ENCODE measurements around the gene DOCK8. TPM values are rescaled to one million over a fixed set of nuclear protein-coding genes. Genes with fewer than 3 reads are reported as not detected.
"Not testable (repeated sequence)": the region's sequence is repeated elsewhere in the genome, so short reads cannot be mapped to it uniquely, and the experiment has no call there.

Gene DOCK8
- total RNA-seq, 2 experiments from 2014 or later = 370 to 374 TPM

DNA sequence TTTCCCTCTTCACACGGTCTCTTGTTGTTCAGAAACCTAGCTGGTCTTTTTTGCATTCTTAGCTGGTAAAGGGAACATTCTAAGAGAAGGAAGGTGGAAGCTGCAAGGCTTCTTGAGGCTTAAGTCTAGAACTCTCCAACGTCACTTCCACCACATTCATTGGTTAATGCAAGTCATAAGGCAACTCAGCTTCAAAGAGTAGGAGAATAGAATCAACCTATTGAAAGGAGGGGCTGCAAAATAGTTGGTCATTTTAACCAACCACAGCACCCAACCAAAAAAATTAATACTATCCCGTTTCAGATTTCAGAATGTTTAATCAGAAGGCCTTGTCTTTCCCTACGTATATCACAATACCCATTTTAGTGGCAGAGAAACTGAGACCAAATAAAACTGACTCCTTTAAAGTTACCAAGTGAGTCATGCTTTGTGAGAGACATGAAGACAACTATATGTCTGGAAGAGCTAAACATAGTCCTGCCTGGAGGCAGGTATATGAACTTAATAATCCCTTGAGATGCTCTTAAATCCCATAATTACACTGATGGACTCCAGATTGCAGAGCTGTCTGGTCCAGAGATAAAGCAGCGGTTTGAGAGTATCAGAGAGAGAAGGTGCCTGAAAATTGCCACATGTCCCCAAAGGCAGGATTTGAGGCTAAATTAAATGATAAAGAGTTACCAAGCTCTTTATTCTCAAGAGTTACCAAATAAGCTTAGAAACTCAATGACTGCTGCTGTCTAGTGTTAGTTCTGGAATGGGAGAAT is 14.4 kb downstream of the DOCK8 start:
- Mint-ChIP-seq H3K9me3 (peaks cover 19% of the 10 kb centered on the region), H3K27me3 (no peaks in the 10 kb centered on the region), H3K4me3 (no peak overlapping the region), H3K4me1 (peaks cover 29% of the 10 kb centered on the region), H3K36me3 (ENCODE audit: low read depth) (peaks cover 48% of the 10 kb centered on the region), H3K27ac (no peak overlapping the region)
- ChIA-PET CTCF (interaction anchor here (1.6 kb wide), 1 partner anchor 13 kb away, joined by 5 read pairs; no protein-coding TSS in a partner anchor), POLR2A (interaction anchor here (0.7 to 2.6 kb wide), 8 partner anchors 9 to 49 kb away, joined by 3 to 13 read pairs (median 4); partner anchors contain the start of gene DOCK8)
- DNase-seq = no peak

DNA sequence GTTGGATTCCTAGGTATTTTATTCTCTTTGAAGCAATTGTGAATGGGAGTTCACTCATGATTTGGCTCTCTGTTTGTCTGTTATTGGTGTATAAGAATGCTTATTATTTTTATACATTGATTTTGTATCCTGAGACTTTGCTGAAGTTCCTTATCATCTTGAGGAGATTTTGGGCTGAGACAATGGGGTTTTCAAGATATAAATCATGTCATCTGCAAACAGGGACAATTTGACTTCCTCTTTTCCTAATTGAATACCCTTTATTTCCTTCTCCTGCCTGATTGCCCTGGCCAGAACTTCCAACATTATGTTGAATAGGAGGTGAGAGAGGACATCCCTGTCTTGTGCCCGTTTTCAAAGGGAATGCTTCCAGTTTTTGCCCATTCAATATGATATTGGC is 17.0 kb downstream of the DOCK8 start:
- H3K27me3 Mint-ChIP-seq, CTCF ChIA-PET, DNase-seq, H3K27ac Mint-ChIP-seq, H3K4me3 Mint-ChIP-seq, POLR2A ChIA-PET: not testable (repeated sequence)
- Mint-ChIP-seq H3K9me3 (peaks cover 36% of the 10 kb centered on the region), H3K4me1 (peaks cover 45% of the 10 kb centered on the region), H3K36me3 (ENCODE audit: low read depth) (peaks cover 73% of the 10 kb centered on the region)

DNA sequence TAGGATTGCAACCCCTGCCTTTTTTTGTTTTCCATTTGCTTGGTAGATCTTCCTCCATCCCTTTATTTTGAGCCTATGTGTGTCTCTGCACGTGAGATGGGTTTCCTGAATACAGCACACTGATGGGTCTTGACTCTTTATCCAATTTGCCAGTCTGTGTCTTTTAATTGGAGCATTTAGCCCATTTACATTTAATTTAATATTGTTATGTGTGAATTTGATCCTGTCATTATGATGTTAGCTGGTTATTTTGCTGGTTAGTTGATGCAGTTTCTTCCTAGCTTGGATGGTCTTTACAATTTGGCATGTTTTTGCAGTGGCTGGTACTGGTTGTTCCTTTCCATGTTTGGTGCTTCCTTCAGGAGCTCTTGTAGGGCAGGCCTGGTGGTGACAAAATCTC is 19.0 kb downstream of the DOCK8 start:
- H3K9me3 Mint-ChIP-seq = peaks cover 35% of the 10 kb centered on the region
- DNase-seq, H3K4me3 Mint-ChIP-seq, H3K27me3 Mint-ChIP-seq, H3K27ac Mint-ChIP-seq, CTCF ChIA-PET: not testable (repeated sequence)
- H3K4me1 Mint-ChIP-seq = peaks cover 50% of the 10 kb centered on the region
- POLR2A ChIA-PET = interaction anchor here (1.2 to 1.4 kb wide), 2 partner anchors 8 to 18 kb away, joined by 3 read pairs; no protein-coding TSS in a partner anchor
- H3K36me3 Mint-ChIP-seq (ENCODE audit: low read depth) = peaks cover 72% of the 10 kb centered on the region

DNA sequence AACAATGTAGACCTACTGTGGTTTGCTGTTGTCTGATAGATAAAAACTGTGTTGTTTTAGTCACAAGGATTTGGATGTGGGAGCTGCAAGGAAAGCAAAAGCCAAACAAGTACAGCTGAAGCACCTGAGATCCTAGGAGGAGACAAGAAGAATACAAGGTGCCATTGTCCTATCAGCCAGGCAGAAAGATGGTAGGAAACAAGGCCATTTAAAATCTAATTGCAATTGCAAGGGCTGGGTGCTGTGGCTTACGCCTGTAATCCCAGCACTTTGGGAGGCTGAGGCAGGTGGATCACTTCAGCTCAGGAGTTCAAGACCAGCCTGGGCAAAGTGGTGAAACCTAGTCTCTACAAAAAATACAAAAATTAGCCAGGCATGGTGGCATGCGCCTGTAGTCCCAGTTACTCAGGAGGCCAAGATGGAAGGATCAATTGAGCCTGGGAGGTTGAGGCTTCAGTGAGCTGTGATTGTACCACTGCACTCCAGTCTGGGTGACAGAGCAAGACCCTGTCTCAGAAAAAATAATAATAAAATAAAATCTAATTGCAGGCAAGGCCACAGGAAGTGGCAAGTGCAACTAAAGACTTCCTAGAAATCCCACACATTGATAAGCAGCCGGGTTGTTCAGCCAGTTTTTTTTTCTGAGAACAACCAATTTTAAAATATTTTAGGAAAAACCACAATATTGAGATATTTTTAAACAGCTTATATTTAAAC is 22.6 kb downstream of the DOCK8 start:
- DNase-seq = no peak
- H3K36me3 Mint-ChIP-seq (ENCODE audit: low read depth) = peaks cover 75% of the 10 kb centered on the region

GRCh38 chr9:237858-238345 is 23.2 kb downstream of the DOCK8 start:
- peaks cover 75% of the 10 kb centered on the region for H3K36me3 Mint-ChIP-seq (ENCODE audit: low read depth)
- H3K9me3 Mint-ChIP-seq = peaks cover 26% of the 10 kb centered on the region
- ChIA-PET POLR2A (interaction anchor here (0.8 to 7.7 kb wide), 13 partner anchors 9 to 60 kb away, joined by 3 to 84 read pairs (median 6); partner anchors contain the start of gene DOCK8), CTCF (interaction anchor here (0.9 to 2.1 kb wide), 3 partner anchors 10 to 23 kb away, joined by 3 to 17 read pairs (median 6); partner anchors contain the start of gene DOCK8)
- no peaks in the 10 kb centered on the region for H3K27me3 Mint-ChIP-seq
- H3K27ac Mint-ChIP-seq = peak overlapping the region; percentile 86
- H3K4me3 Mint-ChIP-seq = peak overlapping the region; percentile 30
- peaks cover 70% of the 10 kb centered on the region for H3K4me1 Mint-ChIP-seq
- DNase-seq = no peak

More for the DNA sequence above, 22.6 kb downstream of the DOCK8 start:
- Mint-ChIP-seq H3K9me3 (peaks cover 26% of the 10 kb centered on the region), H3K4me3 (no peak overlapping the region), H3K27ac (peak overlapping the region; percentile 91), H3K4me1 (peaks cover 65% of the 10 kb centered on the region), H3K27me3 (no peaks in the 10 kb centered on the region)
- CTCF ChIA-PET = interaction anchor here (0.9 to 2.1 kb wide), 4 partner anchors 10 to 22 kb away, joined by 3 to 17 read pairs (median 5); partner anchors contain the start of gene DOCK8
- POLR2A ChIA-PET = interaction anchor here (0.8 to 7.7 kb wide), 13 partner anchors 8 to 61 kb away, joined by 3 to 84 read pairs (median 6); partner anchors contain the start of gene DOCK8

- Mint-ChIP-seq H3K4me3 (peak overlapping the region; percentile 61), H3K27me3 (no peaks in the 10 kb centered on the region), H3K4me1 (peaks cover 71% of the 10 kb centered on the region), H3K9me3 (peaks cover 3% of the 10 kb centered on the region), H3K36me3 (ENCODE audit: low read depth) (peaks cover 57% of the 10 kb centered on the region), H3K27ac (peak overlapping the region; percentile 79)
- peak; percentile 42 for DNase-seq
- POLR2A ChIA-PET = interaction anchor here (1.0 to 7.7 kb wide), 6 partner anchors 20 to 35 kb away, joined by 3 to 84 read pairs (median 14); partner anchors contain the start of gene DOCK8
- CTCF ChIA-PET = interaction anchor here (0.6 to 1.4 kb wide), 5 partner anchors 20 to 107 kb away, joined by 3 to 5 read pairs (median 3); no protein-coding TSS in a partner anchor
These were observed 27.9 kb downstream of the DOCK8 start for GRCh38 chr9:242461-243080.

GRCh38 chr9:248278-248961 is 33.8 kb downstream of the DOCK8 start:
- CTCF ChIA-PET = interaction anchor here (1.3 kb wide), 1 partner anchor 10 kb away, joined by 3 read pairs; no protein-coding TSS in a partner anchor
- H3K27me3 Mint-ChIP-seq = no peaks in the 10 kb centered on the region
- H3K27ac Mint-ChIP-seq = peak overlapping the region; percentile 90
- peaks cover 3% of the 10 kb centered on the region for H3K9me3 Mint-ChIP-seq
- H3K36me3 Mint-ChIP-seq (ENCODE audit: low read depth) = peaks cover 40% of the 10 kb centered on the region
- POLR2A ChIA-PET = interaction anchor here (0.8 to 1.0 kb wide), 2 partner anchors 24 to 33 kb away, joined by 3 to 4 read pairs; no protein-coding TSS in a partner anchor
- DNase-seq = no peak
- H3K4me1 Mint-ChIP-seq = peaks cover 57% of the 10 kb centered on the region
- H3K4me3 Mint-ChIP-seq = peak overlapping the region; percentile 36

DNA sequence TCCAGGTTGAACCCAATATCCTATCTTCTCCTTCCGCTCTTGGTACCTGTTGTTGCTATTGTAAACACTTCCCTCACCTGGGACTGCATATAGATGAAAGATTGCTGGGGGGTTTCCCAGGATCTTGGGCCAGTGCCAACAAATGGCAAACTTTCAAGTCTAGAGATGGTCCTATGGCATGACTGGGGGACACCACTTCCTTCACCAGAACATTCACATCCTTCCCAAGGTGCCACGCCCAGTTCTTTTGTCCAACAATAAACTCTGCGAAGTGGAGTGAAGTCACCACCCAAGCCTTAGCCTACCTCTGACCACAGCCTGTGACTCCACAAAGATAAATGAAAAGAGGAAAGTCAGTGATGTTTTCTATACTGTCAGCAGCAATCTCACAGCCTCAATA is 34.4 kb downstream of the DOCK8 start:
- Mint-ChIP-seq H3K4me3 (peak overlapping the region; percentile 36), H3K9me3 (peaks cover 3% of the 10 kb centered on the region), H3K36me3 (ENCODE audit: low read depth) (peaks cover 35% of the 10 kb centered on the region), H3K27me3 (no peaks in the 10 kb centered on the region), H3K4me1 (peaks cover 54% of the 10 kb centered on the region), H3K27ac (peak overlapping the region; percentile 90)
- ChIA-PET POLR2A (interaction anchor here (1.0 kb wide), 1 partner anchor 33 kb away, joined by 3 read pairs; no protein-coding TSS in a partner anchor), CTCF (no interaction called here)
- peak; percentile 62 for DNase-seq

GRCh38 chr9:250039-250438 is 35.4 kb downstream of the DOCK8 start:
- Mint-ChIP-seq H3K27me3 (no peaks in the 10 kb centered on the region), H3K9me3 (no peaks in the 10 kb centered on the region), H3K4me3 (no peak overlapping the region), H3K36me3 (ENCODE audit: low read depth) (peaks cover 37% of the 10 kb centered on the region), H3K4me1 (peaks cover 47% of the 10 kb centered on the region), H3K27ac (no peak overlapping the region)
- POLR2A ChIA-PET = interaction anchor here (0.9 to 2.5 kb wide), 6 partner anchors 12 to 35 kb away, joined by 3 to 11 read pairs (median 4); partner anchors contain the start of gene DOCK8
- CTCF ChIA-PET = no interaction called here
- no peak for DNase-seq

DNA sequence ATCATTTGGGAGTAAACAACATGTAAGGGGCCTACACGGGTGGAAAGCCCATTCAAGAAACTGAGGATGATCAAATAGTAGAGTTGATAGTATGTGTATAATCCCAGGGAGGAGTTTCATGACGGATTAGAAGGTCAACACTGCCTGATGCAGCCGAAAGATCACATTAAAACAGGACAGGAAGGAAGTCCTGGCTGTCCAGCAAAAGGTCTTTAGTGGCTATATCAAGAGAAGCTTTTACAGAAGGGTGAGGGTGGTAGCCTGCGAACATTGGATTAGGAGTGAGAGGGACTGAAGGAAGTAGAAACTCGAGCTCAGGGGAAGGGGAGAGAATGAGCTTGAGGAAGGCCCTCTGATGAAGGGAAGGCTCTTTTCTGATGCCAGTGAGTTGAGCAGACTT is 36.0 kb downstream of the DOCK8 start:
- ChIA-PET POLR2A (interaction anchor here (0.9 to 2.5 kb wide), 6 partner anchors 13 to 36 kb away, joined by 3 to 11 read pairs (median 4); partner anchors contain the start of gene DOCK8), CTCF (no interaction called here)
- Mint-ChIP-seq H3K4me3 (no peak overlapping the region), H3K4me1 (peaks cover 43% of the 10 kb centered on the region), H3K9me3 (no peaks in the 10 kb centered on the region), H3K36me3 (ENCODE audit: low read depth) (peaks cover 34% of the 10 kb centered on the region), H3K27ac (peak overlapping the region; percentile 5), H3K27me3 (no peaks in the 10 kb centered on the region)
- no peak for DNase-seq

DNA sequence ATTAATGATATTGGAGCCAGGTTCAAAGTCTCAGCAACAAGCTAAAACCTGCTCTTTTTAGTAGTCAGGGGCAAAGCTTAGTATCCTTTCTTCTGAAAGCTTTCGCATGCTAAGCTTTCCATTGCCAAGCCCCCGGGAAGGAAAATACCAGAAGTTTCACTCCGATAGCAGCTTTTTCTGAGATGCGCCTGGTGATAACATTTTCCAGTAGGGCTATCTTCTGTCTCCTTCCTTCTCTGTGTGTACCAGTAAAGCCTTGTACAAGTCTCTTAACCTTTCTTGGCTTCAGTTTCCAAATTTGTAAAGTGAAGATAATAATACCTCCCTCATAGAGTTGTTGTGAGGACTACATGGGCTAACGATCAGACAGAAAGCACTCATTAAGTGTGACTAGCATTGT is 36.7 kb downstream of the DOCK8 start:
- no peaks in the 10 kb centered on the region for H3K9me3 Mint-ChIP-seq
- H3K36me3 Mint-ChIP-seq (ENCODE audit: low read depth) = peaks cover 33% of the 10 kb centered on the region
- H3K27ac Mint-ChIP-seq = no peak overlapping the region
- H3K27me3 Mint-ChIP-seq = no peaks in the 10 kb centered on the region
- CTCF ChIA-PET = no interaction called here
- peaks cover 38% of the 10 kb centered on the region for H3K4me1 Mint-ChIP-seq
- no peak for DNase-seq
- H3K4me3 Mint-ChIP-seq = no peak overlapping the region
- POLR2A ChIA-PET = interaction anchor here (1.4 to 2.5 kb wide), 2 partner anchors 13 to 37 kb away, joined by 3 to 11 read pairs; partner anchors contain the start of gene DOCK8

All from activated CD4-positive, alpha-beta memory T cell treated with anti-CD3 and anti-CD28 coated beads, Interleukin-2, amount 10 ng/mL, durations not matched to agents 7 days and 5 days (primary cell).